ENCODE results near the gene FAM81B.

Gene FAM81B

DNA sequence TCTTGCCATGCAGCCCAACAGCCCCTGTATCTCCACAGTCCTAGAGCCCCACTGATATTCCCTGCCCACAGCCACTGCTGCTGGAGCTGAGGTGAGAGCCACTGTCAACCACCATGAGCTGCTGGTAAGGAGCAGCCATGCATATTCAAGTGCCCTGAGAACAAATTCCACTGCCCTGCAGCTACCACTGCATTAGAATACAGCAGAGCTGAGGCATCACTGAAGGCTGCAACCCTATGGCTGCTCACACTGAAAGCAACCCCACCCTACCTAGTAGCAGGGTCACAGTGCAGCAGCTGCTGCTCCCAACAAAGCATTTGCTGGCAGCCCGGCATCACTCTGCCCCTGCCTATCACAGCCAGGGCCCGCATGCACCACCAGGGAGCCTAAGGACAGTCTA lies 95.0 kb downstream of the FAM81B start:
- peaks cover 88% of the 10 kb centered on the region for H3K36me3 ChIP-seq (ENCODE audit: insufficient read depth, low read length)
- TF ChIP-seq EZH2phosphoT487 (IDR thresholded peaks at IDR 0.05; ENCODE audit: borderline replicate concordance) (no peak), CTCF (conservative IDR thresholded peaks at IDR 0.05; ENCODE audit: low read length) (no peak)
- no peaks in the 10 kb centered on the region for H3K9me2 ChIP-seq (replicated peaks; ENCODE audit: low read depth, low read length)

DNA sequence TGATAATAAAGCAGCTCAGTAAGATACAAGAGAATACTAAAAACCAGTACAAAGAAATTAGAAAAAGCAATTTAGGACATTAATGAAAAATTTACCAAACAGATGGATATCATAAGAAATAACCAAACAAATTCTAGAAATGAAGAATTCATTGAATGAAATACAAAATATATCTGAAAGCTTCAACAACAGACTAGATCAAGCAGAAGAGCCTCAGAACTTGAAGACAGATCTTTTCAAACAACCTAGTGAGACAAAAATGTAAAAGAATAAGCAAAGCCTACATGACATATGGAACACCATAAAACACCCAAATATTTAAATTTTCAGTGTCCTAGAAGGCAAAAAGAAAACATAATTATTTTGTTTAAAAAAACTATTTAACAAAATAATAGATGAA lies 96.7 kb downstream of the FAM81B start:
- Histone ChIP-seq H3K79me2 (ENCODE audit: insufficient read depth, low read length) (no peaks in the 10 kb centered on the region), H3K4me2 (ENCODE audit: low read depth, low read length, poor library complexity, severe bottlenecking) (no peak overlapping the region), H2AFZ (ENCODE audit: low read length) (no peak overlapping the region), H3K4me1 (ENCODE audit: insufficient read depth, low read length, poor library complexity, severe bottlenecking) (no peaks in the 10 kb centered on the region), H3F3A (ENCODE audit: low read depth) (no peaks in the 10 kb centered on the region), H3K4me3 (ENCODE audit: low read length, poor library complexity, severe bottlenecking) (no peak overlapping the region), H3K9me3 (ENCODE audit: insufficient read depth, low read depth, low read length) (peaks cover 23% of the 10 kb centered on the region), H4K20me1 (ENCODE audit: insufficient read depth, low read length, poor library complexity, severe bottlenecking) (no peaks in the 10 kb centered on the region), H3K36me3 (ENCODE audit: insufficient read depth, low read length) (peaks cover 83% of the 10 kb centered on the region), H3K27me3 (ENCODE audit: insufficient read depth, low read length, poor library complexity, severe bottlenecking) (peaks cover 4% of the 10 kb centered on the region), H3K9ac (ENCODE audit: low read depth, low read length, poor library complexity, severe bottlenecking) (no peak overlapping the region), H3K9me2 (replicated peaks; ENCODE audit: low read depth, low read length) (no peaks in the 10 kb centered on the region)
- TF ChIP-seq CTCF (conservative IDR thresholded peaks at IDR 0.05; ENCODE audit: low read length) (no peak), EZH2phosphoT487 (IDR thresholded peaks at IDR 0.05; ENCODE audit: borderline replicate concordance) (no peak)

More for the DNA sequence above, 95.0 kb downstream of the FAM81B start:
- H3K4me2 ChIP-seq (ENCODE audit: low read depth, low read length, poor library complexity, severe bottlenecking) = no peak overlapping the region
- peaks cover 23% of the 10 kb centered on the region for H3K9me3 ChIP-seq (ENCODE audit: insufficient read depth, low read depth, low read length)
- H3K9ac ChIP-seq (ENCODE audit: low read depth, low read length, poor library complexity, severe bottlenecking) = no peak overlapping the region
- H3F3A ChIP-seq (ENCODE audit: low read depth) = no peaks in the 10 kb centered on the region
- peaks cover 4% of the 10 kb centered on the region for H3K27me3 ChIP-seq (ENCODE audit: insufficient read depth, low read length, poor library complexity, severe bottlenecking)
- no peaks in the 10 kb centered on the region for H3K4me1 ChIP-seq (ENCODE audit: insufficient read depth, low read length, poor library complexity, severe bottlenecking)
- no peaks in the 10 kb centered on the region for H4K20me1 ChIP-seq (ENCODE audit: insufficient read depth, low read length, poor library complexity, severe bottlenecking)
- no peak overlapping the region for H3K4me3 ChIP-seq (ENCODE audit: low read length, poor library complexity, severe bottlenecking)
- H2AFZ ChIP-seq (ENCODE audit: low read length) = no peak overlapping the region
- no peaks in the 10 kb centered on the region for H3K79me2 ChIP-seq (ENCODE audit: insufficient read depth, low read length)
